Panc1 (cell line): ENCODE data around the gene DDX59. TPM values are rescaled to one million over a fixed set of nuclear protein-coding genes. Genes with fewer than 3 reads are reported as not detected.
"Not testable (repeated sequence)": the region's sequence is repeated elsewhere in the genome, so short reads cannot be mapped to it uniquely, and the experiment has no call there.

Experiments
- ATAC-seq: fragments of 200-7000 bp; cut with Tn5 transposase; 2 replicates; pipeline ENCODE4 v1.9.1; 2020; ENCODE audit warnings: mild to moderate bottlenecking, moderate library complexity
- BruUV-seq: library from RNA; stranded (reverse); fragments of 400-500 nt; replicated peaks from 2 replicates; lab custom pipeline; 2021; lab: Mats Ljungman, UMichigan
- CTCF ChIA-PET: fragments of 300-600 bp; sonication (Branson Sonifier 250); formaldehyde crosslinking; loops from one replicate; lab custom pipeline; 2022; ENCODE audit warnings: antibody characterized with exemption; lab: Charles Lee
- POLR2A ChIA-PET: fragments of 300-600 bp; sonication (Branson Sonifier 250); formaldehyde crosslinking; loops from one replicate; lab custom pipeline; 2022; ENCODE audit warnings: antibody characterized with exemption; lab: Charles Lee
- DNase-seq: peaks from one replicate; pipeline ENCODE4 v3.0.0-alpha.2; 2010; ENCODE audit warnings: low read depth, low spot score
- H3K27ac ChIP-seq: 2 replicates; pipeline ENCODE4 v1.5.1; 2011; ENCODE audit warnings: mild to moderate bottlenecking, low read length, inconsistent platforms
- H3K27me3 ChIP-seq: fragments of 200-500 bp; sonication (Bioruptor generic); 2 replicates; pipeline ENCODE4 v1.6.0; 2014; ENCODE audit warnings: low read length, inconsistent platforms; ENCODE audit not compliant: control insufficient read depth, insufficient read depth
- H3K36me3 ChIP-seq: fragments of 200-500 bp; sonication (Bioruptor generic); 2 replicates; pipeline ENCODE4 v1.5.1; 2014; ENCODE audit warnings: inconsistent platforms, mild to moderate bottlenecking, low read length, moderate library complexity; ENCODE audit not compliant: control insufficient read depth, insufficient read depth
- H3K4me1 ChIP-seq: 2 replicates; pipeline ENCODE4 v1.5.1; 2011; ENCODE audit warnings: inconsistent platforms, mild to moderate bottlenecking, low read length, moderate library complexity; ENCODE audit not compliant: control insufficient read depth, insufficient read depth
- H3K4me3 ChIP-seq, 2 experiments: 2 replicates each; pipeline ENCODE4 v1.5.1; 2011 to 2012; ENCODE audit warnings: low read depth in 2 of 2, low read length in 2 of 2, mild to moderate bottlenecking in 2 of 2, inconsistent platforms in 1 of 2, moderate library complexity in 1 of 2
- H3K9me3 ChIP-seq: fragments of 200-500 bp; sonication (Bioruptor generic); 2 replicates; pipeline ENCODE4 v1.5.1; 2014; ENCODE audit warnings: low read depth, mild to moderate bottlenecking, inconsistent platforms, low read length, moderate library complexity; ENCODE audit not compliant: control insufficient read depth, insufficient read depth
- CTCF ChIP-seq: fragments of 450-650 bp; IDR thresholded peaks from 2 replicates; pipeline ENCODE4 v1.5.1; 2017; ENCODE audit warnings: mild to moderate bottlenecking
- POLR2AphosphoS5 ChIP-seq: IDR thresholded peaks from 2 replicates; pipeline ENCODE4 v1.6.1; 2012; ENCODE audit warnings: mild to moderate bottlenecking, low read depth, low read length, moderate library complexity
- REST ChIP-seq, 2 experiments: IDR thresholded peaks; 2 replicates each; pipeline ENCODE4 v1.6.1; 2011 to 2012; ENCODE audit warnings: low read depth in 2 of 2, control low read depth in 1 of 2, low read length in 1 of 2, mild to moderate bottlenecking in 1 of 2, moderate library complexity in 1 of 2; ENCODE audit not compliant: insufficient read depth in 1 of 2
- SIN3A ChIP-seq: IDR thresholded peaks from 2 replicates; pipeline ENCODE4 v1.6.1; 2012; ENCODE audit warnings: low read depth, mild to moderate bottlenecking, low read length, moderate library complexity, borderline replicate concordance; ENCODE audit not compliant: insufficient read depth
- TCF7L2 ChIP-seq: IDR thresholded peaks from 2 replicates; pipeline ENCODE4 v1.6.1; 2011; ENCODE audit warnings: mild to moderate bottlenecking, low read depth, low read length, inconsistent platforms
- in situ Hi-C: cut with HindIII; loops from 2 replicates; pipeline ENCODE4 v1.10.0; 2016; ENCODE audit warnings: low sequenced_read_pairs, low pct_unique_long_range_greater_than_20kb
- intact Hi-C: fragments of 100-400 bp; cut with micrococcal nuclease; formaldehyde crosslinking; loops from one replicate; pipeline ENCODE4 v1.10.0; 2022; ENCODE audit not compliant: unreplicated experiment
- total RNA-seq: library from RNA; stranded (reverse); gene quantifications from one replicate; pipeline ENCODE4 v1.2.1, GENCODE V29; 2021; ENCODE audit not compliant: unreplicated experiment

Gene DDX59
- total RNA-seq, 1 experiment from 2014 or later = 26.4 TPM

- Histone ChIP-seq H3K4me1 (no peaks in the 10 kb centered on the region), H3K36me3 (no peaks in the 10 kb centered on the region), H3K9me3 (no peaks in the 10 kb centered on the region), H3K4me3 (no peak overlapping the region), H3K27ac (no peak overlapping the region), H3K27me3 (no peaks in the 10 kb centered on the region)
- no TSS peak for BruUV-seq
- ChIA-PET CTCF (no interaction called here), POLR2A (no interaction called here)
- no peak for TF ChIP-seq POLR2AphosphoS5
- TF ChIP-seq TCF7L2 = no peak
- ATAC-seq (no peak), DNase-seq (no peak)
- intact Hi-C loops (no loop called here), in situ Hi-C loops (no loop called here)
These were observed 38.3 kb downstream of the DDX59 start for GRCh38 chr1:200631375-200631774.

- DNase-seq, ATAC-seq, BruUV-seq, in situ Hi-C loops, POLR2A ChIA-PET, H3K4me3 ChIP-seq, H3K4me1 ChIP-seq, H3K9me3 ChIP-seq, H3K27ac ChIP-seq, H3K27me3 ChIP-seq, H3K36me3 ChIP-seq, intact Hi-C loops, CTCF ChIA-PET: not testable (repeated sequence)
These were observed 39.2 kb downstream of the DDX59 start for GRCh38 chr1:200630515-200630899.

GRCh38 chr1:200629876-200630514 is 39.7 kb downstream of the DDX59 start:
- Histone ChIP-seq H3K4me3 (no peak overlapping the region), H3K9me3 (no peaks in the 10 kb centered on the region), H3K27me3 (no peaks in the 10 kb centered on the region), H3K27ac (no peak overlapping the region), H3K36me3 (no peaks in the 10 kb centered on the region), H3K4me1 (no peaks in the 10 kb centered on the region)
- intact Hi-C loops = loop anchor here (10.0 kb wide), 2 partner anchors 145 to 205 kb away; no protein-coding TSS in a partner anchor
- no peak for ATAC-seq
- no peak for TF ChIP-seq REST (IDR thresholded peaks at IDR 0.05; ENCODE audit: insufficient read depth in 1 of 2, low read depth in 2 of 2, low read length in 1 of 2)
- TF ChIP-seq TCF7L2 = no peak
- TF ChIP-seq POLR2AphosphoS5 = no peak
- TF ChIP-seq CTCF = no peak
- TF ChIP-seq SIN3A = no peak
- in situ Hi-C loops = no loop called here
- ChIA-PET POLR2A (no interaction called here), CTCF (no interaction called here)
- BruUV-seq = no TSS peak
- no peak for DNase-seq
